ENCODE results near the gene DPEP2.

The DPEP2 gene

GRCh38 chr16:67959536-67960329 is 39.6 kb downstream of the DPEP2 start:
- H3K27ac ChIP-seq = no peak overlapping the region
- DNase-seq (ENCODE audit: low read depth, low spot score) = no peak

- no peak for DNase-seq (ENCODE audit: low read depth, low spot score)
- no peak overlapping the region for H3K27ac ChIP-seq
These were observed 41.7 kb downstream of the DPEP2 start for GRCh38 chr16:67957622-67958021.

- no peak overlapping the region for H3K27ac ChIP-seq
- DNase-seq (ENCODE audit: low read depth, low spot score) = no peak
These were observed 44.7 kb downstream of the DPEP2 start for GRCh38 chr16:67954421-67955196.

DNA sequence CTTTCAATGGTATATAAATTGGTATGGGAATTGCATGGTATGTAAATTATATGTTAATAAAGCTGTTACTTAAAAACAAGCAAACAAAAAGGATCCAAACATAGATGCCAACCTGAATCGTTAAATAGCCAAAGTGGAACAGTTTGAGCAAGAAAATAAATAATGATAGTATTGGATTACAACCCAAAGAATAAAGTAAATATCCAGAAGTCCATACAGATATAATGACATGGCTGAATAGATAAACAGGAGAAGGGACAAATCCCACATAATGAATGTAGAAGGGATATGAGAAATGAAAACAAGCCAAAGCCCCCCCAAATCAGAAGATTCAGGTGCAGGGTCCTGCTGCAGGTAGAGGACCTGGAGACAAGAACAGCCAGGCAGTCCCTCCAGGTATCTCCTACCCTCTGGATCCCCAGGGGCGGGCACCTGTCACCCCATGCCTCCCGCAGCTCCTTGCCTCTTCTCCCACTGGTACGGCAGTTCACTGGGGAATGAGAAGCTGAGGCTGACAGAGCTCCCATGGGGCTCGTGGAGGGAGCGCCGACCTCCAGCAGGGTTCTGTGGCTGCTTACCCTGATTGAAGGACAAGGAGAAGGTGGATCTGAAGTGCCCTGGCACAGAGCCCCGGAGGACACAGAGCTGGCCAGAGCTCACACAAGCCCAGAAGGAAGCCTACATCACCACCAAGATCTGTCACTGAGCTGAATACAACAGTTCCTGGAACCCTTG is 45.5 kb downstream of the DPEP2 start:
- no peak overlapping the region for H3K27ac ChIP-seq
- no peak for DNase-seq (ENCODE audit: low read depth, low spot score)

- no peak for DNase-seq (ENCODE audit: low read depth, low spot score)
These were observed 47.8 kb downstream of the DPEP2 start for GRCh38 chr16:67951485-67951884.

DNA sequence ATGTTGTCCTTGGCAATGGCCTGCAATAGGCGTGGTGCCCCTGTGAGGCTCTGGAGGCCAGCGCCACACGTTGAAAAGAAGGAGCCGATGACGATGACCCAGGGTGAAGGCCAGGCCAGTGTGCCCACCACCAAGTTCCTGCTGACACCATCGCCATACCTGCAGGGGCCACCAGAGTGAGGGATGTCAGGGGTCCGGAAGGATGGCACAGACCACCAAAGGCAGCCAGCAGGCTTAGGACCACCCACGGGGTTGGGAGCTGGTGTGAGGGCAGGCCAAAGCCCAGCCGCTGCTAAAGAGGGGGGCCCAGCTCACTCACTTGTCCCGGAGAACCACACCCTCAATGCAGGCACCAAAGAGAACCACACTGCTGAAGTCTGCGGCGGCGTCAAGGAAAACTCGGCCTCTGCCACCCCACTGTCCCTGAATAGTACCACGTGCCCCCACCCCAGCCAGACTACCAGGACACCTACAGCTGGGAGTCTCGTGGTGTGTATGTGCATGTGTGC is 48.9 kb downstream of the DPEP2 start:
- DNase-seq (ENCODE audit: low read depth, low spot score) = no peak
- no peak overlapping the region for H3K27ac ChIP-seq

More at GRCh38 chr16:67951485-67951884, 47.8 kb downstream of the DPEP2 start:
- H3K27ac ChIP-seq = no peak overlapping the region

DNA sequence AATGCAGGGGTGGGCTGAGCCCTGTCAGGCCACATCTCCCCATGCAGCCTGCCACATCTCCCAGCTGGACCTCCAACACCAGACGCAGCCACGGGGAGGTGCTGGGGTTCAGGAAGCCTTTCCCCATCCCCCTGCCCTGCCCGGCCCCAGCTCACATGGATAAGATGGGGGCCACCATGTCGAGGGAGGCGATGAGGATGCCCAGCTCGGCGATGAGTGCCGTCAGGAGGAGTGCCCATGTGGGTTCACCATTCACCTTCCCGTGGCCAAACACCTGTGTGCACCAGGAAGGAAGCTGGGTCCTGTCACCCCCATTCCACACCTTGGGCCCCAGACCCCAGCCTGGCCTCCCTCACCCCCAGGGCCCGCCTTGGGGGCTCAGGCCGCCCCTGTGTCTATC is 49.6 kb downstream of the DPEP2 start:
- H3K27ac ChIP-seq = no peak overlapping the region
- DNase-seq (ENCODE audit: low read depth, low spot score) = no peak

DNA sequence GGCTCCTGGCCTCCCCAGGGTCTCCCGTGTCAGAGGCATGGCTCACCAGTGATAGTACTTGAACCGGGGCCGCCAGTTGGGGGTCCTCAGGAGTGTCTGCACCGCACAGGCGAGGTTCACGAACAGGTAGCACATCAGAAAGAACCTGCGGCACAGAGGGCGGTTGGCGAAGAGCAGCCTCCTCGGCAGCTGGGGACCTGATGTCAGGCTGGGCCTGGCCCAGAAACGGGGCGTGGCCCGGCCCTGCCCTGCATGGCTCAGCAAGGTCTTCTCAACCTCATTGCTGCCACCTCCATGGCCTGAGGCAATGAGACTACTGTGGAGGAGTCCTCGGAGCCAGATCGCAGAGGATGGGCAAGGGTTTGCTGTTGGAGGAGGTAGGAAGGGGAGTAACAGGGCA is 51.3 kb downstream of the DPEP2 start:
- H3K27ac ChIP-seq = no peak overlapping the region
- no peak for DNase-seq (ENCODE audit: low read depth, low spot score)

- no peak overlapping the region for H3K27ac ChIP-seq
- no peak for DNase-seq (ENCODE audit: low read depth, low spot score)
These were observed 52.2 kb downstream of the DPEP2 start for GRCh38 chr16:67946966-67947558.

- H3K27ac ChIP-seq = no peak overlapping the region
- no peak for DNase-seq (ENCODE audit: low read depth, low spot score)
These were observed 53.1 kb downstream of the DPEP2 start for GRCh38 chr16:67946128-67946569.

- DNase-seq (ENCODE audit: low read depth, low spot score) = no peak
- H3K27ac ChIP-seq = no peak overlapping the region
These were observed 53.8 kb downstream of the DPEP2 start for GRCh38 chr16:67945392-67945933.

- DNase-seq (ENCODE audit: low read depth, low spot score) = no peak
- H3K27ac ChIP-seq = no peak overlapping the region
These were observed 54.4 kb downstream of the DPEP2 start for GRCh38 chr16:67944690-67945391.

GRCh38 chr16:67943619-67944504 is 55.4 kb downstream of the DPEP2 start, which contains the start of gene LCAT:
TSS of gene LCAT (minus strand) at chr16:67944120. CDS start at chr16:67944101, 19 bp downstream.
- H3K27ac ChIP-seq = no peak within 1 kb of the TSS
- no peak for DNase-seq (ENCODE audit: low read depth, low spot score)

- DNase-seq (ENCODE audit: low read depth, low spot score) = no peak
- H3K27ac ChIP-seq = no peak overlapping the region
These were observed 56.0 kb downstream of the DPEP2 start for GRCh38 chr16:67943256-67943618.

GRCh38 chr16:67942510-67943255 is 56.6 kb downstream of the DPEP2 start:
- no peak for DNase-seq (ENCODE audit: low read depth, low spot score)
- H3K27ac ChIP-seq = no peak overlapping the region

GRCh38 chr16:67942200-67942509 is 57.1 kb downstream of the DPEP2 start:
- H3K27ac ChIP-seq = no peak overlapping the region
- no peak for DNase-seq (ENCODE audit: low read depth, low spot score)

DNA sequence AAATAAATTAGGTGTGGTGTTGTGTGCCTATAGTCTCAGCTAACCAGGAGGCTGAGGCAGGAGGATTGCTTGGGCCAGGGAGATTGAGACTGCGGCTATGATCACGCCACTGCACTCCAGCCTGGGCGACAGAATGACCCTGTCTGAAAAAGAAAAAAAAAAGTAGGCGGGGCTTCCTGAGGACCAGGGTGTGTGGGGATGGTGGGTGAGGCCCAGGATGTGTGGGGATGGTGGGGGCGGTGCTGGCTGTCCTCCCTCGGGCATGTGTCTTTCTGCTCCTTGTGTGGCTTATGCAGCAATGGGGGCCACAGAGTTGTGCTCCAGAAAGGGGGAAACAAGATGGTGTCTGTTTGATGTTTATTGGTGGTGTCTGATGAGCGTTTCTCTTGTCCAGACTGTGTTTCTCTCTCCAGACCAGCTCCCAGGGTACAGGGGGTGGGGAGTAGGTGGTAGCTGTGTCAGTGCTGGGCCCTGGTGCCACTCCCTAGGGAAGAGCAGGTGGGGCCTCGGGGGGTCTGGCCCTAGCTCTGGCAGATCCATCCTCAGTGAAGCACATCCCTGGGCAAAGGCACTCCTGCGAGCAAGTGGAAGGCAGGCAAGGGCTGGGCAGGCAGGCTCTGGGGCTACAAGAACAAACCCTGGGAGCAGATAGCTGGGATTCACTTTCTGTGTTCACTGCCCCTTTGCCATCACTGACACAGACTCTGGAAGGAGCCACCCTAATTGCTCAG is 57.6 kb downstream of the DPEP2 start:
- no peak for DNase-seq (ENCODE audit: low read depth, low spot score)
- no peak overlapping the region for H3K27ac ChIP-seq

All from epithelial cell of prostate (primary cell).